Left lobe of liver (tissue), 2 donors: Measurements from ENCODE around the gene KIF15. TPM values are rescaled to one million over a fixed set of nuclear protein-coding genes. Genes with fewer than 3 reads are reported as not detected.
"Not testable (repeated sequence)": the region's sequence is repeated elsewhere in the genome, so short reads cannot be mapped to it uniquely, and the experiment has no call there.

ENCODE experiments used
- ATAC-seq: fragments of 200-7000 bp; cut with Tn5 transposase; one replicate; pipeline ENCODE4 v1.9.1; 2020; ENCODE audit warnings: mild to moderate bottlenecking, moderate library complexity
- DNase-seq: peaks from one replicate; pipeline ENCODE4 v3.0.0-alpha.2; 2020; ENCODE audit warnings: low spot score
- total RNA-seq: library from RNA; stranded (reverse); gene quantifications from one replicate; pipeline ENCODE4 v1.2.1, GENCODE V29; 2021
- donor health status: DM: no; HTN: no; CAD: no; lungs with moderate emphysema.
- donor health status: DM: no; HTN: yes; CAD: no.

The KIF15 gene
- total RNA-seq, 1 donor from 2014 or later = 0.28 TPM

GRCh38 chr3:44814751-44815150 is 53.2 kb downstream of the KIF15 start:
- no peak for DNase-seq
- no peak for ATAC-seq

GRCh38 chr3:44816334-44816733 is 54.7 kb downstream of the KIF15 start:
- ATAC-seq = not testable (repeated sequence)

GRCh38 chr3:44821206-44821605 is 59.6 kb downstream of the KIF15 start:
- ATAC-seq, DNase-seq: not testable (repeated sequence)

More at GRCh38 chr3:44816334-44816733, 54.7 kb downstream of the KIF15 start:
- not testable (repeated sequence) for DNase-seq

- DNase-seq (no peak), ATAC-seq (no peak)
Measured at GRCh38 chr3:44825264-44825925, 63.8 kb downstream of the KIF15 start.

GRCh38 chr3:44827196-44827595 is 65.6 kb downstream of the KIF15 start:
- ATAC-seq (no peak), DNase-seq (no peak)

- no peak for ATAC-seq
- no peak for DNase-seq
Measured at GRCh38 chr3:44831232-44831631, 69.6 kb downstream of the KIF15 start.

- DNase-seq = no peak
- no peak for ATAC-seq
Measured at GRCh38 chr3:44832032-44832431, 70.4 kb downstream of the KIF15 start.

- DNase-seq = no peak
- ATAC-seq = no peak
Measured at GRCh38 chr3:44832965-44833364, 71.4 kb downstream of the KIF15 start.

- ATAC-seq (no peak), DNase-seq (no peak)
Measured at GRCh38 chr3:44833394-44833793, 71.8 kb downstream of the KIF15 start.

- DNase-seq = no peak
- ATAC-seq = no peak
Measured at GRCh38 chr3:44835684-44836083, 74.1 kb downstream of the KIF15 start.

- no peak for DNase-seq
- no peak for ATAC-seq
Measured at GRCh38 chr3:44842376-44842775, 80.8 kb downstream of the KIF15 start.

GRCh38 chr3:44845528-44846520 is 84.2 kb downstream of the KIF15 start:
- no peak for DNase-seq
- no peak for ATAC-seq

- ATAC-seq = no peak
Measured at GRCh38 chr3:44848634-44849033, 87.0 kb downstream of the KIF15 start.

GRCh38 chr3:44856663-44857062 is 95.1 kb downstream of the KIF15 start:
- not testable (repeated sequence) for ATAC-seq, DNase-seq

More at GRCh38 chr3:44848634-44849033, 87.0 kb downstream of the KIF15 start:
- DNase-seq = no peak

GRCh38 chr3:44860117-44860516 is 98.5 kb downstream of the KIF15 start:
- no peak for ATAC-seq
- no peak for DNase-seq

- peak; percentile 93 for DNase-seq
- peak; percentile 98 for ATAC-seq
Measured at GRCh38 chr3:44861412-44862225, 100.0 kb downstream of the KIF15 start, which contains the start of gene TMEM42. TMEM42 (plus strand) TSS chr3:44861912; CDS start chr3:44861925, 13 bp downstream.

- no peak for DNase-seq
- ATAC-seq = no peak
Measured at GRCh38 chr3:44862226-44862637, 100.6 kb downstream of the KIF15 start.

GRCh38 chr3:44865272-44866035 is 103.9 kb downstream of the KIF15 start:
- ATAC-seq (no peak), DNase-seq (no peak)

GRCh38 chr3:44867421-44868111 is 106.0 kb downstream of the KIF15 start:
- ATAC-seq = no peak

More at GRCh38 chr3:44867421-44868111, 106.0 kb downstream of the KIF15 start:
- DNase-seq = no peak
